ENCODE data around the gene SYNE2.
"Not testable (repeated sequence)": the region's sequence is repeated elsewhere in the genome, so short reads cannot be mapped to it uniquely, and the experiment has no call there.

The SYNE2 gene

GRCh38 chr14:63870753-63871037 lies 17.9 kb downstream of the SYNE2 start:
- not testable (repeated sequence) for DNase-seq

- DNase-seq = no peak
Observed at GRCh38 chr14:63874223-63874622, 21.4 kb downstream of the SYNE2 start.

GRCh38 chr14:63875311-63875710 lies 22.5 kb downstream of the SYNE2 start:
- DNase-seq = no peak

- DNase-seq = no peak
Observed at GRCh38 chr14:63877550-63877939, 24.7 kb downstream of the SYNE2 start.

GRCh38 chr14:63878052-63878451 lies 25.2 kb downstream of the SYNE2 start:
- DNase-seq = no peak

- no peak for DNase-seq
Observed at GRCh38 chr14:63878792-63879191, 26.0 kb downstream of the SYNE2 start.

- DNase-seq = no peak
Observed at GRCh38 chr14:63881926-63882325, 29.1 kb downstream of the SYNE2 start.

- DNase-seq = no peak
Observed at GRCh38 chr14:63887899-63888298, 35.1 kb downstream of the SYNE2 start.

GRCh38 chr14:63890553-63890952 lies 37.7 kb downstream of the SYNE2 start:
- DNase-seq = no peak

- DNase-seq = no peak
Observed at GRCh38 chr14:63891148-63891975, 38.6 kb downstream of the SYNE2 start.

- no peak for DNase-seq
Observed at GRCh38 chr14:63892265-63892664, 39.5 kb downstream of the SYNE2 start.

- no peak for DNase-seq
Observed at GRCh38 chr14:63893701-63894458, 41.1 kb downstream of the SYNE2 start.

GRCh38 chr14:63895510-63895909 lies 42.7 kb downstream of the SYNE2 start:
- no peak for DNase-seq

GRCh38 chr14:63896278-63896720 lies 43.5 kb downstream of the SYNE2 start:
- no peak for DNase-seq

GRCh38 chr14:63897721-63898163 lies 44.9 kb downstream of the SYNE2 start:
- no peak for DNase-seq

GRCh38 chr14:63899953-63900352 lies 47.1 kb downstream of the SYNE2 start:
- no peak for DNase-seq

- no peak for DNase-seq
Observed at GRCh38 chr14:63901434-63902085, 48.8 kb downstream of the SYNE2 start.

- DNase-seq = no peak
Observed at GRCh38 chr14:63902375-63902976, 49.7 kb downstream of the SYNE2 start.

GRCh38 chr14:63904724-63905123 lies 51.9 kb downstream of the SYNE2 start:
- DNase-seq = no peak

GRCh38 chr14:63905370-63905769 lies 52.6 kb downstream of the SYNE2 start:
- DNase-seq = no peak

- DNase-seq = no peak
Observed at GRCh38 chr14:63908667-63909264, 56.0 kb downstream of the SYNE2 start.

- DNase-seq = no peak
Observed at GRCh38 chr14:63909984-63910383, 57.2 kb downstream of the SYNE2 start.

Data from RPMI8226 (cell line).